ENCODE data around the gene BCAP31.
"Not testable (repeated sequence)": the region's sequence is repeated elsewhere in the genome, so short reads cannot be mapped to it uniquely, and the experiment has no call there.

The BCAP31 gene

DNA sequence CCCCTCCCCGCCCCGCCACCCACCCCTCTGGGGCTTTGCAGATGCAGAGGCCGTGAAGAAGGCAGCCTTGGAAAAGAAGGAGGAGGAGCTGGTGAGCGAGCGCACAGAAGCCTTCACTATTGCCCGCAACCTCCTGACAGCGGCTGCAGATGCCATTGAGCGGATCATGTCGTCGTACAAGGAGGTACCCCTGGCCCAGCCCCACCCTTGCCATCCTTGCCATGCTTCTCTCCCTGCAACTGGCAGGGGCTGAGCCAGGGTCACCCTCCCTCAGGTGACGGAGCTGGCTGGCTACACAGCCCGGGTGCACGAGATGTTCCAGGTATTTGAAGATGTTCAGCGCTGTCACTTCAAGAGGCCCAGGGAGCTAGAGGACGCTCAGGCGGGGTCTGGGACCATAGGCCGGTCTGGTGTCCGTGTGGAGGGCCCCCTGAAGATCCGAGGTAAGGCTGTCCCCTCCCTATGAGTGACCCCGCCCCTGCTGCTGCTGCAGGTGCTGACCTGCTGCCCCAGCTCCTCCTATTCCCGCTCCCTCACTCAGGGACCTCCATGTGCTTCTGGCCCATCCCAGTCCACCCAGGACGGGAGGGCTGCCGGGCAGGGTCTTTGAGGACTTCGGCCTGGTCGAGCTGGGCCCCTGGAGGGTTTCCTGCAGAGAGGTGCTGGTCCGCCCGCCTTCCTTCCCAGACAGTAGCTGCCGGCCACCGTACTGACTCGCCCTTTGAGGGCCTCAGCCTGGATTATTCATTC lies 12.1 kb upstream of the BCAP31 start:
- in situ Hi-C loops (cut with MboI; ENCODE audit: low sequenced_read_pairs) = no loop called here

GRCh38 chrX:153735274-153735673 lies 11.1 kb upstream of the BCAP31 start:
- in situ Hi-C loops (cut with MboI; ENCODE audit: low sequenced_read_pairs) = no loop called here

GRCh38 chrX:153734871-153735270 lies 10.7 kb upstream of the BCAP31 start:
- in situ Hi-C loops (cut with MboI; ENCODE audit: low sequenced_read_pairs) = no loop called here

- in situ Hi-C loops (cut with MboI; ENCODE audit: low sequenced_read_pairs) = no loop called here
Measured at GRCh38 chrX:153733651-153734240, 9.6 kb upstream of the BCAP31 start.

GRCh38 chrX:153732401-153732800 lies 8.2 kb upstream of the BCAP31 start:
- in situ Hi-C loops (cut with MboI; ENCODE audit: low sequenced_read_pairs) = no loop called here

GRCh38 chrX:153731845-153732215 lies 7.6 kb upstream of the BCAP31 start:
- in situ Hi-C loops (cut with MboI; ENCODE audit: low sequenced_read_pairs) = no loop called here

DNA sequence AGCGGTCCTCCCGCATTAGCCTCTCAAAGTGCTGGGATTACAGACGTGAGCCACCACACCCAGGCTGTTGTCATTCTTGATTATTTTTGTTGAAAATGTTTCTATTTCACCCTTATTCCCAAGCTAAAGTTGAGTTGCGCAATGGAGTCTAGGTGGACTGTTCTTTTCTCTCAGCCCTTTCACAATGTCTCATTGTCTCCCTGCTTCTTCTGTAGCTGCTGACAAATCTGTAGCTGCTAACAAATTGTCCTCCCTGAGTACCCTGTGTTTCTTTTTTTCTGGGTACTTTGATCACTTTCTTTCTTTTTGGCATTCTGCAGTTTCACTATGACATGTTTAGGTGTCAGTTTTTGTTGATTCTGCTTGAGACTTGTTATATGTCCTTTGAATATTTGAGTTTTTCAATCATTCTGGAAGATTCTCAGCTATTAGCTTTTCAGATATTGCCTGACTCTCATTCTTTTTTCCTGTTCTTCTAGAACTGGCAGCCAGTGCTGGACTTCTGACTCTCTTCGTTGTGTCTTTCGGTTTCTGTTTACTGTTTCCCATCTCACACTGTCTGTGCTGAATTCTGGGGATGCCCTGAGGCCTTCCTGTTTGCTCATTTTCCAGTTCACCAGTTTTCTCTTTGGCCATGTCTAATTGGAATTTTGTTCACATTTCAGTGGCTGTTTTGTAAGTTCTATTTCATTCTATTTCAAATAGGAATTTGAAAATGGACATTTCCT lies 7.1 kb upstream of the BCAP31 start:
- in situ Hi-C loops (cut with MboI; ENCODE audit: low sequenced_read_pairs) = no loop called here

DNA sequence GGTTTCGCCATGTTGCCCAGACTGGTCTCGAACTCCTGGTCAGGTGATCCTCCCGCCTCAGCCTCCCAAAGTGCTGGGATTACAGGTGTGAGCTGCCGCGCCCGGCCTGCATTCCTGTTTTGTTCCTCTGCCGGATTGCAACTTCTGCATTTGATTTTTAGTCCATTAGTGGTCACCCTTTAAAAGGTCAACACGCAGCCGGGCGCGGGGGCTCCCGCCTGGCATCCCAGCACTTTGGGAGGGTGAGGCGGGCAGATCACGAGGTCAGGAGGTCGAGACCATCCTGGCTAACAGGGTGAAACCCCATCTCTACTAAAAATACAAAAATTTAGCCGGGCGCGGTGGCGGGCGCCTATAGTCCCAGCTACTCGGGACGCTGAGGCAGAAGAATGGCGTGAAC lies 5.9 kb upstream of the BCAP31 start:
- in situ Hi-C loops (cut with MboI; ENCODE audit: low sequenced_read_pairs) = not testable (repeated sequence)

DNA sequence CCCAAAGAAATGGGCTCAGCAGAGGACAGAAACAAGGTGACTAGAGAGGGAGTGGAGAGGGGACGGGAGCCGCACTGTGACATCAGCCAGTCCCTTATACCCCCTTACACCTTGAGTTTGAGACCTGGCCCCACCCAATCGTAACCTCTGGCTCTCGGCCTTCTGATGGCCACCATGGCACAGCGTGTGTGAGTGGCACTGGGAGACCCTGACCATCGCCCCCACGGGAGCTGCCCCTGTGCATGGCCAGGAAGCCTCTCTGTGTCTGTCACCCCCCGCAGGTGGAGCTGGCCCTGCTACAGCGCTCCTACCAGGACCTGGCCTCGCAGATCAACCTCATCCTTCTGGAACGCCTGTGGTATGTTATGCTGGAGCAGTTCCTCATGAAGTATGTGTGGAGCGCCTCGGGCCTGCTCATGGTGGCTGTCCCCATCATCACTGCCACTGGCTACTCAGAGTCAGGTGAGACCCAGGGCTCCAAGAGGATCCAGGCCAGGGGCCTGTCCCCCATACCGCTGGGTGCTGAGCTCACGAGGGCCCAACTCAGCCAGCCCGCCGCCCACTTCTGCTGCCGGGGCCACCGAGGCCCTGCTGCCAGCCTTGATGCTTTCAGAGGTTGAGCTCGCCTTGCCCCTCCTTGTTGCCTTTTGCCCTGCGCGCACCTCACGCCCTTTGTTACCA lies 4.9 kb upstream of the BCAP31 start:
- in situ Hi-C loops (cut with MboI; ENCODE audit: low sequenced_read_pairs) = no loop called here

GRCh38 chrX:153728095-153728494 lies 3.9 kb upstream of the BCAP31 start:
- in situ Hi-C loops (cut with MboI; ENCODE audit: low sequenced_read_pairs) = no loop called here

DNA sequence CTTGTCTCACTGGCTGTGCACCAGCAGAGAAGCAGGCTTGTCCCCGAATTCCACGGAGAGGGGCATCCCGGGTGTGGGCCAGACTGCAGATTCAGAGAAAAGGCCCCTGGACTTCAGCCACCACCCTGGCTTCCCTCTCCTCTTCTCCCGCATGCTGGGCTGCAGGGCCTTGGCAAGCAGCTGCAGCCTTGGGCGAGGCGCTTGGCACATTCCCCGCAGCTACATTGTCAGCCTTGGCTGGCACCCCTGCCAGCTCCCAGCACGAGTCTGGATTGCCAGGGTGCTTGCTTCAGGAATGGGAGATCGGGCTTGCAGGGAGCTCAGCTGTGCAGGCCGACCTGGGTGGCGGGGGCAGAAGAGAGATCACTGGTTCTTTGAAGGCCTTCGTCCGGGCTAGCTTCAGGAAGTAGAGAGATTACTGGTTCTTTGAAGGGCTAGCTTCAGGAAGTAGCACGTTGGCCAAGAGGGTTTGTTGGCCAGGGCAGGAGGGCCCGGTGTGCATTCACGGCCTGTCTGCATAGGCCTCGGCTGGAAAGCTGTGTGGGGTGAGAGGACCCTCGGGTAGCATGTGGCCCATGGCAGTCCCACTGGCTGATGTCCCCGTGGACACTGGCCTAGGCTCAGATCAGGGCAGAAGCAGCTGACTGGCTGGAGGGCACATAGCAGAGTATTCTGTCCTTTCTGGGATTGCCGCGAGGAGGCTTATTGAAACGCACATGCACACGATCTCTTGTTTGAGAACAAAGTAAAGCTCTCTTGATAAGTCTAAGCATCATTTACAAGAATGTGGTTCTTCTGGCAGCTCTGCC lies 3.1 kb upstream of the BCAP31 start:
- in situ Hi-C loops (cut with MboI; ENCODE audit: low sequenced_read_pairs) = no loop called here

GRCh38 chrX:153726286-153727122 lies 2.3 kb upstream of the BCAP31 start:
- in situ Hi-C loops (cut with MboI; ENCODE audit: low sequenced_read_pairs) = no loop called here

DNA sequence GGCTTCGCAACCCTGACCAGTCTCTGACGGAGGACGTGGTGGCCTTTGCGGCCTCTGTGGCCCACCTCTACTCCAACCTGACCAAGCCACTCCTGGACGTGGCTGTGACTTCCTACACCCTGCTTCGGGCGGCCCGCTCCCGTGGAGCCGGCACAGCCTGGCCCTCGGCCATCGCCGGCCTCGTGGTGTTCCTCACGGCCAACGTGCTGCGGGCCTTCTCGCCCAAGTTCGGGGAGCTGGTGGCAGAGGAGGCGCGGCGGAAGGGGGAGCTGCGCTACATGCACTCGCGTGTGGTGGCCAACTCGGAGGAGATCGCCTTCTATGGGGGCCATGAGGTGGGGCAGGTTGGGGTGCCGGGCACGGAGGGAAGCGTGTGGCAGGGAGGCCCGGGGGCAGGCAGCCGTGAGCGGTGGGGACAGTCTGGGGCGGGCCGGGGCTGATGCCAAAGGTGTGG lies 1.7 kb upstream of the BCAP31 start:
- in situ Hi-C loops (cut with MboI; ENCODE audit: low sequenced_read_pairs) = no loop called here

DNA sequence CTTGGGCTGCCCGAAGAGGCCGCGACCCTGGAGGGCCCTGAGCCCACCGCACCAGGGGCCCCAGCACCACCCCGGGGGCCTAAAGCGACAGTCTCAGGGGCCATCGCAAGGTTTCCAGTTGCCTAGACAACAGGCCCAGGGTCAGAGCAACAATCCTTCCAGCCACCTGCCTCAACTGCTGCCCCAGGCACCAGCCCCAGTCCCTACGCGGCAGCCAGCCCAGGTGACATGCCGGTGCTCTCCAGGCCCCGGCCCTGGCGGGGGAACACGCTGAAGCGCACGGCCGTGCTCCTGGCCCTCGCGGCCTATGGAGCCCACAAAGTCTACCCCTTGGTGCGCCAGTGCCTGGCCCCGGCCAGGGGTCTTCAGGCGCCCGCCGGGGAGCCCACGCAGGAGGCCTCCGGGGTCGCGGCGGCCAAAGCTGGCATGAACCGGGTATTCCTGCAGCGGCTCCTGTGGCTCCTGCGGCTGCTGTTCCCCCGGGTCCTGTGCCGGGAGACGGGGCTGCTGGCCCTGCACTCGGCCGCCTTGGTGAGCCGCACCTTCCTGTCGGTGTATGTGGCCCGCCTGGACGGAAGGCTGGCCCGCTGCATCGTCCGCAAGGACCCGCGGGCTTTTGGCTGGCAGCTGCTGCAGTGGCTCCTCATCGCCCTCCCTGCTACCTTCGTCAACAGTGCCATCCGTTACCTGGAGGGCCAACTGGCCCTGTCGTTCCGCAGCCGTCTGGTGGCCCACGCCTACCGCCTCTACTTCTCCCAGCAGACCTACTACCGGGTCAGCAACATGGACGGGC lies 1.0 kb upstream of the BCAP31 start:
- in situ Hi-C loops (cut with MboI; ENCODE audit: low sequenced_read_pairs) = no loop called here

DNA sequence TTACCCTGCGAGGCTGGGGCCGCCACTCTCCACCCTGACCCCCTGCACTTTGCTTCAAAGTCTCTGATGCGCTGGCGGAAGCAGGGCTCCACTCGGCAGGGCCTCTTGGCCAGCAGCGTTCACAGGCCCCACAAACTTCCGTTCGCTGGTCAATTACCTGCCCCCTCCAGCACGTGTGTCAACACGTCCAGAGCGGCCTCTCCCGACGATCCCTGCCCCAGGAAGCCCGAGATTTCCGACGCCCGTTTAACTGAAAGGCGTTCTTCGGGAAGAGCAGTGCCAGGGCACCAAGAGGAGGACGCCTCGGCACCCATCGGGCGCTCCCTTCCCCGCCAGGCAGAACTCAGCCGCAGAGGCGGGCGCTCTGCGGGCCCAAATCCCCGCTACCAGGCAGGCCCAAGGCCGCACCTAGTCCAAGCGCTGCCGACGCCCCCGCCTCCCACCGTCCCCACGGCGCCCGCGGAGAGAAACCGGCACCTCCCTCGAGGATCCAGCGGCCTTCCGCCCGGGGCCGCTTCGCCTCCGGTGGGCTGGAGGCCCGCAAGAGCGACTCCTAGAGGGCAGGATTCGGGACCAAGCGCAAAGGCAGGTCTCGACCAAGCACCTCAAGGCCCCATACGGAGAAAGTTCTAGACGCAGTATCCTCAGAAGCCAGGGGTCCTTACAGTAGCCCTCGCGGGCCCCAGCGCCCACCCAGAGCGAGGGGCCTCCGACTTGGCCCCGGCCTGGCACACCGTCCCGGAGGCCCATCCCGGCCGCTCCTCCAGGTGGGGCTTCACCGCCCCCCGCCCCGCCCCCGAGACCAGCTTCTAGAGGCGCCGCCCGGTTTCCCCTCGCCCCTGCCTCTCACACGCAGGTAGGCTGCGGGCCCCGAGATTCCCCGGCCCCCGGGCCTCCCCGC lies 586 bp downstream of the BCAP31 start:
- in situ Hi-C loops (cut with MboI; ENCODE audit: low sequenced_read_pairs) = no loop called here

- in situ Hi-C loops (cut with MboI; ENCODE audit: low sequenced_read_pairs) = no loop called here
Measured at GRCh38 chrX:153722704-153723350, 1.4 kb downstream of the BCAP31 start.

DNA sequence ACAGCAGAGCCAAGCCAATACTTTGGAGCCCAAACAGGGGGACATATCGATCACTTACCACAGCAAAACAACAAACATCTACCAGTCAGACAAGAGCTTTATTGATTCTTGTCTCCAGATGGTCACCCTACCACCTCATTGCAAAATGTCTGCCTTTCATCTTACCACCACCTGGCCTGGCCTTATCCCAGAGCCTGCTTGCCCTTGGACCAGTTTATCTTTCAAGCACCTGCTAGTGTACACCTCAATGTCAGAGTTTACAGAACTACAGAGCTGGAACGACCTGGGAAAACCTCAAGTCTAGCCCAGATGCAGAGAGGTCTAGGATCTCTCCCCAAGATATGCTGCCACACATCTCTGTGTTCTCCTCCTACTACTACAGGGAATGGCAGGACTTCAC lies 4.5 kb downstream of the BCAP31 start:
- in situ Hi-C loops (cut with MboI; ENCODE audit: low sequenced_read_pairs) = no loop called here

DNA sequence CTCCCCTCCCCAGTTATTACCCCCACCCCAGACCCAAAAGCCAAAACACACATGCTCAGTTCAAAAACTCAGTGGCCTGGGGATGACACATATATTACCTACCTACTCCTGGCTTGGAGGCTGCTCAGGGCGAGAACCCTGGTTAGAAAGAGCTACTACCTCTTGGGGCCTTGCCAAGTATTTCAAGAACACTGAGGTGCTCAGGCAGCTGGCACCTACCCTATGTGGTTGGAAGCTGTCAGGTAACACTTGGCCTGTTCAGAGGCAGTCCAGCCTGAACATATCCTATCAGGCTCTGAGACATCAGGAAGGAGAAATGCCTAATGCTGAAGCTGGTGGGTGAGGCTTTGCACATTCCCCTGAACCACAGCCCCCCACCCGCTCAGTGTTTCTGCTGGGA lies 4.9 kb downstream of the BCAP31 start:
- in situ Hi-C loops (cut with MboI; ENCODE audit: low sequenced_read_pairs) = no loop called here

All from HL-60/S4 treated with phorbol 12-myristate 13-acetate at 8.2 ng/mL for 4 days and 3 days (cell line).